NCI-H526 treated with DMSO at 0.1 percent for 48 hours (cell line): ENCODE data around the gene HDHD3.

ENCODE experiments used
- DNase-seq: peaks from one replicate; lab custom pipeline; 2025; lab: John Stamatoyannopoulos, UW

HDHD3 gene

DNA sequence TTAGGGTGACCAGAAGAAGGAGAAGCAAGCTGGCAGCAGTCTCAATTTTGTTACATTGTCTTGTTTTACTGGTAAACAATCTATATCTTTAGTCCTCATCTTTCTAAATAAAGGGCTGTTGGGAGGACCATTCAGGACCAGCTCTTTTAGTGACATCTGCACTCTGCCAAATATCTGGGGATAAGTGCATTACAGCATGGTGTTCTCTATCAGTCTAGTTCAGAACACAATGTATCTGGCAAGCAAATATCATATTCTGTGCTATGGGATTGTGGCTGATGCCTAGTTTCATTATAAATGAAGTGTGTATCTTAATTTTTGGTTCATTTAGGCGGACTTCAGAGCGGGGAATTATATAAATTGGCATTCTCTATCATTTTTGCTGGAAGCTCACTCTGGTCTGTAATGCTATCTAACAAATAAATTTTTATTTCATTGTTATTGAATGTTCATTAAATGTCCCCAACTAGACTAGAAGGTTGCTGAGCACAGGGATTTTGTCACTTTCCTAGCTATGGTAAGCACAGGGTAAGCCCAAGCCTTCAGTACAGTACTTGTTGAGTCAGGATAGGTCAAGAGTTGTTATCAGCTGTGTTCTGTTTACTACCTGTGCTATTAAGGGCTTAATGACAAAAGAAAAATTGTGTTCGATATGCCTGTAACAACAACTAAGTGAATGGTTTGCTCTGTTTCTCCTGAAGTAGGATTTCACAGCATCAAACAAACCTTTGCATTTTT is 48.6 kb downstream of the HDHD3 start:
- DNase-seq: no peak

- DNase-seq: no peak
These were observed 50.6 kb downstream of the HDHD3 start for GRCh38 chr9:113326230-113326629.
